HEK293 (cell line): Measurements from ENCODE around the gene SMYD2.

Experiments used
- CTCF ChIA-PET: fragments of 350-600 bp; formaldehyde crosslinking; extraction: SDS; loops from one replicate; lab custom pipeline; 2021; ENCODE audit warnings: antibody characterized with exemption; lab: Yijun Ruan, JAX
- POLR2A ChIA-PET: fragments of 300-600 bp; formaldehyde crosslinking; extraction: SDS; loops from one replicate; lab custom pipeline; 2020; ENCODE audit warnings: antibody characterized with exemption, inconsistent platforms; lab: Yijun Ruan, JAX
- H3K27ac ChIP-seq: fragments of 200-500 bp; sonication (Bioruptor generic); 2 replicates; pipeline ENCODE4 v1.5.1; 2014; ENCODE audit warnings: low read depth, low read length, control low read depth, inconsistent platforms; ENCODE audit errors: extremely low read depth
- H3K36me3 ChIP-seq, 2 experiments: fragments of 200-500 bp in 1 of 2; sonication (Bioruptor generic) in 1 of 2; 1 replicate in 1 of 2; 2 replicates in 1 of 2; pipeline ENCODE4 v1.5.1; 2014 to 2017; ENCODE audit warnings: inconsistent platforms in 2 of 2, low read length in 2 of 2; ENCODE audit not compliant: control insufficient read depth in 2 of 2, insufficient read depth in 1 of 2
- H3K4me1 ChIP-seq: fragments of 200-500 bp; sonication (Bioruptor generic); 2 replicates; pipeline ENCODE4 v1.5.1; 2014; ENCODE audit warnings: mild to moderate bottlenecking, low read length, inconsistent platforms; ENCODE audit not compliant: control insufficient read depth, insufficient read depth
- H3K4me3 ChIP-seq: 2 replicates; pipeline ENCODE4 v1.5.1; 2011; ENCODE audit warnings: low read depth, mild to moderate bottlenecking, control low read depth, low read length, moderate library complexity
- H3K9me3 ChIP-seq: fragments of 200-500 bp; sonication (Bioruptor generic); 2 replicates; pipeline ENCODE4 v1.5.1; 2014; ENCODE audit warnings: low read depth, low read length, inconsistent platforms; ENCODE audit not compliant: control insufficient read depth, insufficient read depth
- GLIS1 ChIP-seq: fragments of 450-650 bp; formaldehyde crosslinking; IDR thresholded peaks from 2 replicates; pipeline ENCODE4 v1.5.1; 2016; ENCODE audit warnings: missing biosample characterization, missing genetic modification characterization
- PRDM1 ChIP-seq: fragments of 450-650 bp; formaldehyde crosslinking; IDR thresholded peaks from 2 replicates; pipeline ENCODE4; 2016; ENCODE audit warnings: missing biosample characterization, missing genetic modification characterization
- SCRT1 ChIP-seq: fragments of 450-650 bp; formaldehyde crosslinking; IDR thresholded peaks from 2 replicates; pipeline ENCODE4 v1.5.1; 2016; ENCODE audit warnings: missing biosample characterization, missing genetic modification characterization, borderline replicate concordance
- SCRT2 ChIP-seq: fragments of 450-650 bp; formaldehyde crosslinking; IDR thresholded peaks from 2 replicates; pipeline ENCODE4 v1.5.1; 2016; ENCODE audit warnings: missing biosample characterization, missing genetic modification characterization
- YY2 ChIP-seq: fragments of 450-650 bp; formaldehyde crosslinking; IDR thresholded peaks from 2 replicates; pipeline ENCODE4 v1.5.1; 2016; ENCODE audit warnings: missing biosample characterization, missing genetic modification characterization
- ZFP37 ChIP-seq: fragments of 450-650 bp; formaldehyde crosslinking; IDR thresholded peaks from 2 replicates; pipeline ENCODE4 v1.5.1; 2016; ENCODE audit warnings: missing biosample characterization, missing genetic modification characterization
- ZNF121 ChIP-seq: fragments of 450-650 bp; formaldehyde crosslinking; IDR thresholded peaks from 2 replicates; pipeline ENCODE4 v1.5.1; 2016; ENCODE audit warnings: missing biosample characterization, missing genetic modification characterization
- ZNF146 ChIP-seq: fragments of 450-650 bp; formaldehyde crosslinking; IDR thresholded peaks from 2 replicates; pipeline ENCODE4 v1.5.1; 2016; ENCODE audit warnings: missing biosample characterization, missing genetic modification characterization
- ZNF155 ChIP-seq: fragments of 450-650 bp; formaldehyde crosslinking; IDR thresholded peaks from 2 replicates; pipeline ENCODE4 v1.5.1; 2016; ENCODE audit warnings: missing biosample characterization, missing genetic modification characterization
- ZNF239 ChIP-seq: fragments of 450-650 bp; formaldehyde crosslinking; IDR thresholded peaks from 2 replicates; pipeline ENCODE4 v1.5.1; 2016; ENCODE audit warnings: missing biosample characterization, missing genetic modification characterization
- ZNF324 ChIP-seq: fragments of 450-650 bp; formaldehyde crosslinking; IDR thresholded peaks from 2 replicates; pipeline ENCODE4 v1.5.1; 2016; ENCODE audit warnings: missing biosample characterization, missing genetic modification characterization
- ZNF354C ChIP-seq: fragments of 450-650 bp; formaldehyde crosslinking; IDR thresholded peaks from 2 replicates; pipeline ENCODE4 v1.5.1; 2016; ENCODE audit warnings: missing biosample characterization, missing genetic modification characterization, low read depth, borderline replicate concordance
- ZNF37A ChIP-seq: fragments of 450-650 bp; IDR thresholded peaks from 2 replicates; pipeline ENCODE4 v1.5.1; 2018; ENCODE audit warnings: missing biosample characterization, missing genetic modification characterization
- ZNF426 ChIP-seq: fragments of 450-650 bp; formaldehyde crosslinking; IDR thresholded peaks from 2 replicates; pipeline ENCODE4 v1.5.1; 2017; ENCODE audit warnings: missing biosample characterization, missing genetic modification characterization, mild to moderate bottlenecking, inconsistent platforms, moderate library complexity
- ZNF639 ChIP-seq: fragments of 450-650 bp; formaldehyde crosslinking; IDR thresholded peaks from 2 replicates; pipeline ENCODE4 v1.5.1; 2016; ENCODE audit warnings: missing biosample characterization, missing genetic modification characterization
- ZNF692 ChIP-seq: fragments of 450-650 bp; formaldehyde crosslinking; IDR thresholded peaks from 2 replicates; pipeline ENCODE4 v1.5.1; 2016; ENCODE audit warnings: missing biosample characterization, missing genetic modification characterization
- TF ChIP-seq, protein P1 (sequence below): fragments of 450-650 bp; formaldehyde crosslinking; IDR thresholded peaks from 2 replicates; pipeline ENCODE4 v1.5.1; 2016; ENCODE audit warnings: missing biosample characterization, missing genetic modification characterization
- TF ChIP-seq, protein P2 (sequence below): fragments of 450-650 bp; formaldehyde crosslinking; conservative IDR thresholded peaks from 2 replicates; pipeline ENCODE4 v1.5.1; 2016; ENCODE audit warnings: low read depth, missing biosample characterization, missing genetic modification characterization

Gene SMYD2

DNA sequence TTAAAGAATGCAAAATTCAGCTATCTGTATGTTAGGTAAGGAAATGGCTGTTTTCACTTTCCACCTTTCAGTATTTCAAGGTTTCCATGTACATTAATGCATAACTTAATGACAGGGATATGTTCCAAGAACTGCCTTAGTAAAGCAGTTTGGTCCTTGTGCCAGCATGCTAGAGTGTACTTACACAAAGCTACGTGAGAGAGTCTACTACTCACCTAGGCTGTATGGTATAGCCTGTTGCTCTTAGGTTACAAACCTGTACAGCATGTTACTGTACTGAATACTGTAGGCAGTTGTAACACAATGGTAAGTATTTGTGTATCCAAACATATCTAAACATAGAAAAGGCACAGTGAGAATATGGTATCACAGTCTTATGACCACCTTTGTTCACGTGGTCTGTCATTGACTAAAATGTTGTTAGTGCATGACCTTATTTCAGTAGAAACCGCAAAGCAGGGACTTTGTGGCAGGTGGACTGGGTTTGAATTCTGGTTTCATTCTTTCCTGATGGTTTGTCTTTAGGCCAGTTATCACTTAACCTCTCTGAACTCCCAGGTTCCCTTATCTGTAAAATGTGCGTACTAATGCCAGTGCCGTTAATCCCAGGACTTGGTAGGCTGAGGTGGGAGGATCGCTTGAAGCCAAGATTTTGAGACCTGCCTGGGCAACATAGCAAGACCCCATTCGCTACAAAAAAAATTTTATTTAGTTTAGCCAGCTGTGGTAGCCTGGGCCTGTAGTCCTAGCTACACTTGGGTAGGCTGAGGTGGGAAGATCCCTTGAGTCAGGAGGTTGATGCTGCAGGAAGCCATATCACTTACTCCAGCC, 4.9 kb downstream of the SMYD2 start:
- Histone ChIP-seq H3K36me3 (no peaks in the 10 kb centered on the region), H3K9me3 (no peaks in the 10 kb centered on the region), H3K27ac (no peak overlapping the region), H3K4me3 (no peak overlapping the region), H3K4me1 (peaks cover 17% of the 10 kb centered on the region)
- TF ChIP-seq ZNF692 (tag by site-specific recombination) = no peak
- peak; percentile 94 for TF ChIP-seq ZNF121 (tag by site-specific recombination)
- TF ChIP-seq, protein P1, sequence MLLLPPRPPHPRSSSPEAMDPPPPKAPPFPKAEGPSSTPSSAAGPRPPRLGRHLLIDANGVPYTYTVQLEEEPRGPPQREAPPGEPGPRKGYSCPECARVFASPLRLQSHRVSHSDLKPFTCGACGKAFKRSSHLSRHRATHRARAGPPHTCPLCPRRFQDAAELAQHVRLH = 0 out of 2 replicates have a peak, but pooled peaks have one; percentile 11
- no peak for TF ChIP-seq ZNF426 (tag by site-specific recombination)
- TF ChIP-seq PRDM1 (tag by site-specific recombination) = peak; percentile 31; the same call in 1 of the 2 replicates
- peak; percentile 93 for TF ChIP-seq SCRT2 (tag by site-specific recombination)
- TF ChIP-seq SCRT1 (tag by site-specific recombination) = peak; percentile 72
- ChIA-PET CTCF (interaction anchor here (1.1 to 1.2 kb wide), 2 partner anchors 24 to 43 kb away, joined by 3 to 4 read pairs; no protein-coding TSS in a partner anchor), POLR2A (interaction anchor here (1.2 kb wide), 1 partner anchor 11 kb away, joined by 5 read pairs; no protein-coding TSS in a partner anchor)

DNA sequence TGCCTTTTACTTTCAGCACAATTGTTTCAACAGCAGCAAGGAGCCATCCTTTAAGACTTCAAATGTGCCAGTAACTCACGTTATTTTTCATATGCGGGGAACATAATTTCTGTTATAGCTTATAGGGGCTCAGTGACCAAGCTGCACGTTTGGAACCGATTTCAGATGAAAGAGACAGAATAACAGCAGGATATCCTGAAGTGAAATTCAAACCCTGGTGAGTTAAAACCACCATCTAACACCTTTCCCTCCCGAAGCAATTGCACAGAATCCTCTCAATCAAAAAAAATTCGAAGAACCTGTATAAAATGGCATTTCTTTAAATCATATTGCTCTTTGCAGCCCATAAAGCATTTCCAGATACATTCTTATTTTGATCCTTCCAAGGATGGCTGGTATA, 6.9 kb downstream of the SMYD2 start:
- ChIA-PET CTCF (interaction anchor here (1.5 kb wide), 1 partner anchor 26 kb away, joined by 3 read pairs; no protein-coding TSS in a partner anchor), POLR2A (no interaction called here)
- Histone ChIP-seq H3K36me3 (no peaks in the 10 kb centered on the region), H3K4me3 (no peak overlapping the region), H3K4me1 (peaks cover 17% of the 10 kb centered on the region), H3K27ac (no peak overlapping the region), H3K9me3 (no peaks in the 10 kb centered on the region)
- TF ChIP-seq PRDM1 (tag by site-specific recombination) (no peak), ZNF239 (no peak), YY2 (tag by site-specific recombination) (no peak), ZNF639 (no peak), ZNF155 (tag by site-specific recombination) (no peak), GLIS1 (tag by site-specific recombination) (no peak), ZNF146 (tag by site-specific recombination) (no peak), ZNF37A (no peak), ZNF324 (tag by site-specific recombination) (no peak), ZNF354C (tag by site-specific recombination) (no peak), ZFP37 (tag by site-specific recombination) (no peak)
- TF ChIP-seq, protein P2, sequence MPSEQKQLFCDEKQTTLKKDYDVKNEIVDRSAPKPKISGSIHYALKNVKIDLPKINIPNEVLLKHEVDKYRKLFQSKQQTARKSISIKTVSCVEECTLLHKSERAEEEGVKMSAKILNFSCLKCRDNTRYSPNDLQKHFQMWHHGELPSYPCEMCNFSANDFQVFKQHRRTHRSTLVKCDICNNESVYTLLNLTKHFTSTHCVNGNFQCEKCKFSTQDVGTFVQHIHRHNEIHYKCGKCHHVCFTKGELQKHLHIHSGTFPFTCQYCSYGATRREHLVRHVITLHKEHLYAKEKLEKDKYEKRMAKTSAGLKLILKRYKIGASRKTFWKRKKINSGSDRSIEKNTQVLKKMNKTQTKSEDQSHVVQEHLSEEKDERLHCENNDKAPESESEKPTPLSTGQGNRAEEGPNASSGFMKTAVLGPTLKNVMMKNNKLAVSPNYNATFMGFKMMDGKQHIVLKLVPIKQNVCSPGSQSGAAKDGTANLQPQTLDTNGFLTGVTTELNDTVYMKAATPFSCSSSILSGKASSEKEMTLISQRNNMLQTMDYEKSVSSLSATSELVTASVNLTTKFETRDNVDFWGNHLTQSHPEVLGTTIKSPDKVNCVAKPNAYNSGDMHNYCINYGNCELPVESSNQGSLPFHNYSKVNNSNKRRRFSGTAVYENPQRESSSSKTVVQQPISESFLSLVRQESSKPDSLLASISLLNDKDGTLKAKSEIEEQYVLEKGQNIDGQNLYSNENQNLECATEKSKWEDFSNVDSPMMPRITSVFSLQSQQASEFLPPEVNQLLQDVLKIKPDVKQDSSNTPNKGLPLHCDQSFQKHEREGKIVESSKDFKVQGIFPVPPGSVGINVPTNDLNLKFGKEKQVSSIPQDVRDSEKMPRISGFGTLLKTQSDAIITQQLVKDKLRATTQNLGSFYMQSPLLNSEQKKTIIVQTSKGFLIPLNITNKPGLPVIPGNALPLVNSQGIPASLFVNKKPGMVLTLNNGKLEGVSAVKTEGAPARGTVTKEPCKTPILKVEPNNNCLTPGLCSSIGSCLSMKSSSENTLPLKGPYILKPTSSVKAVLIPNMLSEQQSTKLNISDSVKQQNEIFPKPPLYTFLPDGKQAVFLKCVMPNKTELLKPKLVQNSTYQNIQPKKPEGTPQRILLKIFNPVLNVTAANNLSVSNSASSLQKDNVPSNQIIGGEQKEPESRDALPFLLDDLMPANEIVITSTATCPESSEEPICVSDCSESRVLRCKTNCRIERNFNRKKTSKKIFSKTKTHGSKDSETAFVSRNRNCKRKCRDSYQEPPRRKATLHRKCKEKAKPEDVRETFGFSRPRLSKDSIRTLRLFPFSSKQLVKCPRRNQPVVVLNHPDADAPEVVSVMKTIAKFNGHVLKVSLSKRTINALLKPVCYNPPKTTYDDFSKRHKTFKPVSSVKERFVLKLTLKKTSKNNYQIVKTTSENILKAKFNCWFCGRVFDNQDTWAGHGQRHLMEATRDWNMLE (tag by site-specific recombination) = no peak
